ENCODE measurements around the gene MAGT1.
"Not testable (repeated sequence)": the region's sequence is repeated elsewhere in the genome, so short reads cannot be mapped to it uniquely, and the experiment has no call there.

The MAGT1 gene

GRCh38 chrX:77894921-77895886, at the start of gene MAGT1:
TSS of gene MAGT1 (minus strand) at chrX:77895435. CDS start at chrX:77895410, 25 bp downstream.
- ATAC-seq, result peak; percentile 95
- TF ChIP-seq BACH2 (CRISPR knock-in tag; IDR thresholded peaks at IDR 0.05; ENCODE audit: borderline replicate concordance) (no peak), RARB (CRISPR knock-in tag; IDR thresholded peaks at IDR 0.05) (no peak), ZNF8 (CRISPR knock-in tag; IDR thresholded peaks at IDR 0.05) (no peak), ESRRG (CRISPR knock-in tag; IDR thresholded peaks at IDR 0.05) (no peak), ZFP3 (CRISPR knock-in tag; IDR thresholded peaks at IDR 0.05) (no peak), CSDC2 (CRISPR knock-in tag; IDR thresholded peaks at IDR 0.05) (no peak), TCF4 (CRISPR knock-in tag; IDR thresholded peaks at IDR 0.05; ENCODE audit: borderline replicate concordance) (no peak), TOX (CRISPR knock-in tag; IDR thresholded peaks at IDR 0.05; ENCODE audit: borderline replicate concordance) (no peak), ZNF565 (CRISPR knock-in tag; conservative IDR thresholded peaks at IDR 0.05; ENCODE audit: low read depth) (no peak), ZC3H10 (CRISPR knock-in tag; IDR thresholded peaks at IDR 0.05) (no peak)
- TF ChIP-seq, protein P1, sequence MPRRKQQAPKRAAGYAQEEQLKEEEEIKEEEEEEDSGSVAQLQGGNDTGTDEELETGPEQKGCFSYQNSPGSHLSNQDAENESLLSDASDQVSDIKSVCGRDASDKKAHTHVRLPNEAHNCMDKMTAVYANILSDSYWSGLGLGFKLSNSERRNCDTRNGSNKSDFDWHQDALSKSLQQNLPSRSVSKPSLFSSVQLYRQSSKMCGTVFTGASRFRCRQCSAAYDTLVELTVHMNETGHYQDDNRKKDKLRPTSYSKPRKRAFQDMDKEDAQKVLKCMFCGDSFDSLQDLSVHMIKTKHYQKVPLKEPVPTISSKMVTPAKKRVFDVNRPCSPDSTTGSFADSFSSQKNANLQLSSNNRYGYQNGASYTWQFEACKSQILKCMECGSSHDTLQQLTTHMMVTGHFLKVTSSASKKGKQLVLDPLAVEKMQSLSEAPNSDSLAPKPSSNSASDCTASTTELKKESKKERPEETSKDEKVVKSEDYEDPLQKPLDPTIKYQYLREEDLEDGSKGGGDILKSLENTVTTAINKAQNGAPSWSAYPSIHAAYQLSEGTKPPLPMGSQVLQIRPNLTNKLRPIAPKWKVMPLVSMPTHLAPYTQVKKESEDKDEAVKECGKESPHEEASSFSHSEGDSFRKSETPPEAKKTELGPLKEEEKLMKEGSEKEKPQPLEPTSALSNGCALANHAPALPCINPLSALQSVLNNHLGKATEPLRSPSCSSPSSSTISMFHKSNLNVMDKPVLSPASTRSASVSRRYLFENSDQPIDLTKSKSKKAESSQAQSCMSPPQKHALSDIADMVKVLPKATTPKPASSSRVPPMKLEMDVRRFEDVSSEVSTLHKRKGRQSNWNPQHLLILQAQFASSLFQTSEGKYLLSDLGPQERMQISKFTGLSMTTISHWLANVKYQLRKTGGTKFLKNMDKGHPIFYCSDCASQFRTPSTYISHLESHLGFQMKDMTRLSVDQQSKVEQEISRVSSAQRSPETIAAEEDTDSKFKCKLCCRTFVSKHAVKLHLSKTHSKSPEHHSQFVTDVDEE (CRISPR knock-in tag; IDR thresholded peaks at IDR 0.05), result no peak
- TF ChIP-seq, protein P2, sequence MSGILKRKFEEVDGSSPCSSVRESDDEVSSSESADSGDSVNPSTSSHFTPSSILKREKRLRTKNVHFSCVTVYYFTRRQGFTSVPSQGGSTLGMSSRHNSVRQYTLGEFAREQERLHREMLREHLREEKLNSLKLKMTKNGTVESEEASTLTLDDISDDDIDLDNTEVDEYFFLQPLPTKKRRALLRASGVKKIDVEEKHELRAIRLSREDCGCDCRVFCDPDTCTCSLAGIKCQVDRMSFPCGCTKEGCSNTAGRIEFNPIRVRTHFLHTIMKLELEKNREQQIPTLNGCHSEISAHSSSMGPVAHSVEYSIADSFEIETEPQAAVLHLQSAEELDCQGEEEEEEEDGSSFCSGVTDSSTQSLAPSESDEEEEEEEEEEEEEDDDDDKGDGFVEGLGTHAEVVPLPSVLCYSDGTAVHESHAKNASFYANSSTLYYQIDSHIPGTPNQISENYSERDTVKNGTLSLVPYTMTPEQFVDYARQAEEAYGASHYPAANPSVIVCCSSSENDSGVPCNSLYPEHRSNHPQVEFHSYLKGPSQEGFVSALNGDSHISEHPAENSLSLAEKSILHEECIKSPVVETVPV (CRISPR knock-in tag; IDR thresholded peaks at IDR 0.05), result no peak
- TF ChIP-seq, protein P3, sequence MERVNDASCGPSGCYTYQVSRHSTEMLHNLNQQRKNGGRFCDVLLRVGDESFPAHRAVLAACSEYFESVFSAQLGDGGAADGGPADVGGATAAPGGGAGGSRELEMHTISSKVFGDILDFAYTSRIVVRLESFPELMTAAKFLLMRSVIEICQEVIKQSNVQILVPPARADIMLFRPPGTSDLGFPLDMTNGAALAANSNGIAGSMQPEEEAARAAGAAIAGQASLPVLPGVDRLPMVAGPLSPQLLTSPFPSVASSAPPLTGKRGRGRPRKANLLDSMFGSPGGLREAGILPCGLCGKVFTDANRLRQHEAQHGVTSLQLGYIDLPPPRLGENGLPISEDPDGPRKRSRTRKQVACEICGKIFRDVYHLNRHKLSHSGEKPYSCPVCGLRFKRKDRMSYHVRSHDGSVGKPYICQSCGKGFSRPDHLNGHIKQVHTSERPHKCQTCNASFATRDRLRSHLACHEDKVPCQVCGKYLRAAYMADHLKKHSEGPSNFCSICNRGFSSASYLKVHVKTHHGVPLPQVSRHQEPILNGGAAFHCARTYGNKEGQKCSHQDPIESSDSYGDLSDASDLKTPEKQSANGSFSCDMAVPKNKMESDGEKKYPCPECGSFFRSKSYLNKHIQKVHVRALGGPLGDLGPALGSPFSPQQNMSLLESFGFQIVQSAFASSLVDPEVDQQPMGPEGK (CRISPR knock-in tag; IDR thresholded peaks at IDR 0.05; ENCODE audit: borderline replicate concordance), result no peak

DNA sequence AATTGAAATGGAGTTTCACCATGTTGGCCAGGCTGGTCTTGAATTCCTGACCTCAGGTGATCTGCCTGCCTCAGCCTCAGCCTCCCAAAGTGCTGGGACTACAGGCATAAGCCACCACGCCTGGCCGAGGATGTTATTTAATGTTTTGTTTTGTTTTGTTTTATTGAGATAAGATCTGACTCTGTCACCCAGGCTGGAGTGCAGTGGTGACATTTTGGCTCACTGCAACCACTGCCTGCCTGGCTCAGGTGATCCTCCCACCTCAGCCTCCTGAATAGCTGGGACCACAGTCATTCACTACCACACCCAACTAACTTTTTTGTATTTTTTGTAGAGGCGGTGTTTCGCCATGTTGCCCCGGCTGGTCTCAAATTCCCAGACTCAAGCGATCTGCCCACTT, 49.8 kb upstream of the MAGT1 start:
- ATAC-seq, result not testable (repeated sequence)

GRCh38 chrX:77938083-77938680, 42.9 kb upstream of the MAGT1 start:
- TF ChIP-seq, protein P3 (CRISPR knock-in tag; IDR thresholded peaks at IDR 0.05; ENCODE audit: borderline replicate concordance), result no peak
- TF ChIP-seq ISL1 (CRISPR knock-in tag; IDR thresholded peaks at IDR 0.05) (no peak), CSDC2 (CRISPR knock-in tag; IDR thresholded peaks at IDR 0.05) (no peak), ARNTL (CRISPR knock-in tag; IDR thresholded peaks at IDR 0.05; ENCODE audit: borderline replicate concordance, low read depth) (no peak), ZFP30 (CRISPR knock-in tag; IDR thresholded peaks at IDR 0.05) (no peak)
- no peak for ATAC-seq

- ATAC-seq, result no peak
Measured at GRCh38 chrX:77937291-77937690, 42.1 kb upstream of the MAGT1 start.

More at GRCh38 chrX:77937291-77937690, 42.1 kb upstream of the MAGT1 start:
- TF ChIP-seq, protein P1 (CRISPR knock-in tag; IDR thresholded peaks at IDR 0.05), result no peak
- TF ChIP-seq BACH2 (CRISPR knock-in tag; IDR thresholded peaks at IDR 0.05; ENCODE audit: borderline replicate concordance) (no peak), ISL1 (CRISPR knock-in tag; IDR thresholded peaks at IDR 0.05) (no peak), ARNTL (CRISPR knock-in tag; IDR thresholded peaks at IDR 0.05; ENCODE audit: borderline replicate concordance, low read depth) (no peak)
- TF ChIP-seq, protein P3 (CRISPR knock-in tag; IDR thresholded peaks at IDR 0.05; ENCODE audit: borderline replicate concordance), result no peak
